ENCODE data around the gene DYNC2I2.
"Not testable (repeated sequence)": the region's sequence is repeated elsewhere in the genome, so short reads cannot be mapped to it uniquely, and the experiment has no call there.

Gene DYNC2I2

DNA sequence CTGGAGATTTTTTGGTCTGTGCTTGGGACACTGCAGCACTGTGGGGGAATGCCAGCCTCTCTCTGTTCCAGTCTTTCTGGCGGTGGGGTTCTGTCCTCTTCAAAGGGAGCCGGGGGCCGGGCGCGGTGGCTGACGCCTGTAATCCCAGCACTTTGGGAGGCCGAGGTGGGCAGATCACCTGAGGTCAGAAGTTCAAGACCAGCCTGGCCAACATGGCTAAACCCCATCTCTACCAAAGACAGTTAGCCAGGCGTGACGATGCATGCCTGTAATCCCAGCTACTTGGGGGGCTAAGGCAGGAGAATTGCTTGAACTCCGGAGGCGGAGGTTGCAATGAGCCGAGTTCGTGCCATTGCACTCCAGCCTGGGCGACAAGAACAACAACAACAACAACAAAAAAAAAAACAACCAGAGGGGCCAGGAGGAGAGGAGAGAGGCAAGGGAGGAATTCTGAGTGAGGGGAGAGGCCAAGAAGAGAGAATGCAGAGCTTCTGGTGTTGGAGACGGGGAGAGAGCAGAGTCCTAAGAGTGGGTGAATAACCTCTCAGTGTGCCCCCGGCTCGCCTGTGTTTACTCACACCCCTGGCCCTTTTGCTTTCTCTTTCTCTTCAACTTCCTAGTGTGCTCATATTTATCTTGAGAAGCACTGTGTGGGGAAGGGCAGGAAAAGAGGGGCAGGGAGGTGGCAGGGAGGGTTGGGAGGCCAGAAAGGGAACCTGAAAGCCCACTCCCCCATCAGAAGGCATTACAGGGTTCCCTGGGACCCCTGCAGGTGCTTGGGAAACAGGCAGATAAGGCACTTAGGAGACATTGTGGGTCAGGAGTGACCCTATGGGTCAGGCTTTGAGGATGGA lies 29.2 kb upstream of the DYNC2I2 start:
- DNase-seq = no peak

DNA sequence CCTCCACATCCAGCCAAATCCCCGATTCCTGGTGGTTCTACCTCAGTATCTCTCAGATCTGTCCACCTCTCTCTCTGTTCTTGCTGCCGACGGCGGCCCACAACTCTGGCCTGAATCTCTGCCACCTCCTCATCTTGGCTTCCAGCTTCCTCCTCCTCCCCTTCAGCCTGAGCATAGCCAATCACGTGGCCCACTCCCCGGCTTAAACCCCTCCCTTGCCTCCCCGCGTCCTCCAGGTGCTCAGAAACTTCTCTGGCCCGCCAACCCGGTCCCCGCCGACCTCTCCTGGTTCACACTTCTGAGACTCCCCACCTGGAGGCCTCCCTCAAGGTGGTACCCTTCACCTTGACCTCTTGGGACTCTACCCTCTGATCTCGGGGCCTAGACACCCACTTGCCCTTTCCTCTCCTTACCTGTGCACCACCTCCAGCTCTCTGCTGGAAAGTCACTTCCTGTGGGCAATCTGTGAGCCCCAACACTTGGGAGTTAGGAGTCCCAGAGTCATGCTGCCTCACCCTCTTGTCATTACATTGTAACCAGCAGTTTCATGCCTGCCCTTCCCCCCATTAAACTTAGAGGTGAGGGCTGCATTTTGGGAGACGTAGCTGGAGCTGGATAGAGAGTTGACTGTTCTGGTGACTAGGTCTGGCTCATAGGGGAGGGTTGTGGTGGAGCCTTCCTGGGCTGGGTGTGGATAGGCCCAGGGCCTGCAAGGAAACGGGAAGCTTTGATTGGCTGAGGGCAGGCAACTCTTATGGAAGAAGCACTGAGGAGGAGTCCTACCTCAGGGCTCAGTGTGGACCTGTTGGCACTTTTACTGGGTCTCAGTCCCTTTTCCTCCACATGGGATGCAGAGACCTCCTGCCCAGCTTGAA lies 27.9 kb upstream of the DYNC2I2 start:
- peak; percentile 57 for DNase-seq

DNA sequence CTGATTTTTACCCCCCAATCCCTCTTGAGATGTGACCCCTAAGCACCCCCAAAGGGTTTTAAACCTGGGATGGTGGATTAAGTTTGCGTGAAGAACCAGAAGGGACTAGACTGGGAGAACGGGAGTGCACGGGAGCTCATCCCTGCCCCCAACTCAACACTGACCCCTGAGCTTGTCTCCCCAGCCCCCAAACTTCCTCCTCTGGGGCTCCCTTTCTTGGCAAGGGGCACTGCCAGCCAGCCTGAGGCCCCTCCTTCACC lies 27.3 kb upstream of the DYNC2I2 start:
- DNase-seq = no peak

- DNase-seq = no peak
Observed at GRCh38 chr9:128683340-128684064, 26.9 kb upstream of the DYNC2I2 start.

DNA sequence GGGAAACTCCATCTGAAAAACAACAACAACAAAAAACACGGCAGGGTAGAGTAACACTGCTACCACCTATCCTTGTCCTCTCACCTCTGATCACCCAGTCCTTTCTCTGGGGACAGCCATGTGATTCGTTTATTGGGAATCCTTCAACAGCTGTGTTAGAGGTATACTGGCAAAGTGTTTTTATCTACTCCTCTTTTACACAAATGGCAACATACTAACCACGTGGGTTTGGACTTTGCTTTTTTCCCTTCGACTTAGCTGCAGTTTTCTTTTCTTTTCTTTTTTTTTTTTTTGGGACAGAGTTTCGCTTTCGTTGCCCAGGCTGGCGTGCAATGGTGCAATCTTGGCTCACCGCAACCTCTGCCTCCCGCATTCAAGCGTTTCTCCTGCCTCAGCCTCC lies 21.1 kb upstream of the DYNC2I2 start:
- no peak for DNase-seq

DNA sequence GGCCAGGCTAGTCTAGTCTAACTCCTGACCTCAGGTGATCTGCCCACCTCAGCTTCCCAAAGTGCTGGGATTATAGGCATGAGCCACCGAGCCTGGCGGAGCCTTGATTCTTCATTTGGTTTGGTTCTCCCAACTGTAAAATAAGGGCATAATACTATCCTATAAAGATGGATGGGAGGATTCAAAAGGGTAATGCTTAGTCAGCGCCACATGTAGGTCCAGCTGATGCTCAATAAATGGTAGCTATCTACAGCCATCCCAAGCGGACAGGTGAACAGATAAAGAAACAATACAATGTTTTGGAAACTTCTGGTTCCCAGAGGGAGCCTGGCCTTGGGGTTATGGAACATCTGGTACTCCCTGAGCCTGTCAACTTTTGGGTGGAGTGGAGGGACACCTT lies 18.7 kb upstream of the DYNC2I2 start:
- no peak for DNase-seq

GRCh38 chr9:128669786-128670185 lies 13.1 kb upstream of the DYNC2I2 start:
- no peak for DNase-seq

GRCh38 chr9:128666481-128666941 lies 9.9 kb upstream of the DYNC2I2 start:
- DNase-seq = not testable (repeated sequence)

DNA sequence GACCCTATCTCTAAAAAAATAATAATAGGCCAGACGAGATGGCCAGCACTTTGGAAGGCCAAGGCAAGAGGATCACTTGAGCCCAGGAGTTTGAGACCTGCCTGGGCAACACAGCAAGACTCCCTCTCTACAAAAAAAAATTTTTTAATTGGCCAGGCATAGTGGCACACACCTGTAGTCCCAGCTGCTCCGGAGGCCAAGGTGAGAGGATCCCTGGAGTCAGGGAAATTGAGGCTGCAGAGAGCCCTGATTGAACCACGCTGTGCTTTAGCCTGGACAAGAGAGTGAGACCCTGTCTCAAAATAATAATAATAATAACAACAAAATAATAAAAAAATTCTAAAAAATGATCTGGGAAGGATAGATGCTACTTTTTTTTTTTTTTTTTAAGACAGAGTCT lies 1.1 kb upstream of the DYNC2I2 start:
- DNase-seq = no peak

DNA sequence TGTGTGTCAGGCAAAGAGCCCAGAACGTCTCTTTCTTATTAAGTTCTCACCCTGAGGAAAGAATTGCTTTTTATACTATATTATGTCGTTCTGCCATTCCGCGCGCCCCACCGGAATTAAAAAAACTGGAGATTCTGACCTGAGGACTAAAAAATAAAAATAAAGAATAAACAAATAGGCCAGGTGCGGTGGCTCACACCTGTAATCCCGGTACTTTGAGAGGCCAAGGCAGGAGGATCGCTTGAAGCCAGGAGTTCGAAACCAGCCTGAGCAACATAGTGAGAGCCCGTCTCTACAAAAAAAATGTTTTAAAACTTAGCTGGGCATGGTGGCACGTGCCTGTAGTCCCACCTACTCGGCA lies 677 bp upstream of the DYNC2I2 start:
- DNase-seq = no peak

DNA sequence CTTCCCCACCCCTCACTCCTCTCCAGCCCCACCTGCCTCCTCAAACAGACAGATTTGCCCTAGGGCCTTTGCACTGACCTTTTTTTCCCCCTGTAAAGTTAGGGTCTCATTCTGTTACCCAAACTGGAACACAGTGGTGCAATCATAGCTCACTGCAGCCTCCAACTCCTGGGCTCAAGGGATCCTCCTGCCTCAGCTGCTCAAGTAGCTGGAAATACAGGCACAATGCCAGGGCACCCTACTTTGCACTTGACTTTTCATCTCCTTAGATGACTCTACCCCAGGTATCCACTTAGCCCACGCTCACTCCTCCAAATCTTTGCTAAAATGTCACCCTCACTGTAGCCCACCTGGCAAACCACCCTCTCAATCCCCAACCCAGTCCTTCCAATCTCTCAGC lies 2.2 kb downstream of the DYNC2I2 start:
- no peak for DNase-seq

DNA sequence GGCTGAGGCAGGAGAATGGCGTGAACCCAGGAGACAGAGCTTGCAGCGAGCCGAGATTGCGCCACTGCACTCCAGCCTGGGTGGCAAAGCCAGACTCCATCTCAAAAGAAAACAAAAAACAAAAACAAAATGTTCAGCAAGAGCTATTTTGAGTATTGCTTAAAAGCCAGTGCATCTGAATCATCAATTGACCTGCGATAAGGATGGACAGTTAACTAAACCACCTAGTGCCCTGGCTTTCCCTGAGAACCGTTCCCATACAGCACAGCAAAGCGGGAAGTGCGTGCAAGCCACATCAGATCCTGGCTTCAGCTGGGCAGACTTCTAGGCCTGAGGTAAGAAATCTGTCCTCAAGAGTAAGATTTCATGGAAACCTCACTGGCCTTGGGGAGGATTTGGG lies 2.7 kb downstream of the DYNC2I2 start:
- no peak for DNase-seq

- DNase-seq = no peak
Observed at GRCh38 chr9:128651798-128652197, 4.8 kb downstream of the DYNC2I2 start.

DNA sequence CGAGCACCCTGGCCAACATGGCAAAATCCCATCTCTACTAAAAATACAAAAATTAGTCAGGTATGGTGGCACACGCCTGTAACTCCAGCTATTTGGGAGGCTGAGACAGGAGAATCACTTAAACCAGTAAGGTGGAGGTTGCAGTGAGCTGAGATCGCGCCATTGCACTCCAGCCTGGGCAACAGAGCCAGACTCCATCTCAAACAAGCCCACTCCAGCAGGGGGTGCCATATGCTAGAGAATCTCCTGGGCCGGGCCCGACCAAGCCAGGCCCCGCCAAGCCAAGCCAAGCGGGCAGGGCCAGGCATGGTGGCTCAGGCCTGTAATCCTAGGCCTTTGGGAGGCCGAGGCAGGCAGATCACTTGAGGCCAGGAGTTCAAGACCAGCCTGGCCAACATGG lies 8.4 kb downstream of the DYNC2I2 start:
- peak; percentile 54 for DNase-seq

DNA sequence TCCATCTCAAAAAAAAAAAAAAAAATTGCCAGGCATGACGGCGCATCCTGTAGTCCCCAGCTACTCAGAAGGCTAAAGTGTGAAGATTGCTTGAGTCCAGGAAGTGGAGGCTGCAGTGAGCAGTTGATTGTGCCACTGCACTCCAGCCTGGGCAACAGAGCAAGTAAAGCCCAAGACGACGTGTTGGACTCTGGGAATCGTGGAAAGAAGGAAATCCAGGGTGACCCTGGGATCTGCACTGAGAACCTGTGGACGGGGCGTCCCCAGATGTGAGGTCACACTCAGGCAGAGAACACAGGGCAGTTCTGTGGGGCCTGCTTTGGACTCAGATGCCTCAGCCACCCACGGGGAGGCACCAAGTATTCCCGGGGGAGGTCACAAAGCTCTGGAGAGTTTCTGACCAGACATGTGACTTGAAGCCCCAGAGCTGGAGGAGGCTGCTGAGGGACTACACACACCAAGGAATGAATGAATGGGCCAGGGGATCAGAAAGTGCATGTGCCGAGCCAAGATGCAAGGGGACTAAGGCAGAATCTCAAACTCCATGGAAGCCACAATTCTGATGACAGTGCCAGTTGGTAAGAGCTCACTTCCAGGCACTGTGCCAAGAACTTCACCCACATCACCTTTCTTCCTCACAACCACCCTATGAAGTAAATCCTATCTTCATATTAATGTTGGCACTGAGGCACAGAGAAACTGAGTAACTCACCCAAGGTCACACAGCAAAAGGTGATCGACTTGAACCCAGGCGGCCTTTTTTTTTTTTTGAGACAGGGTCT lies 12.9 kb downstream of the DYNC2I2 start:
- no peak for DNase-seq

- DNase-seq = no peak
Observed at GRCh38 chr9:128642675-128643245, 13.9 kb downstream of the DYNC2I2 start.

DNA sequence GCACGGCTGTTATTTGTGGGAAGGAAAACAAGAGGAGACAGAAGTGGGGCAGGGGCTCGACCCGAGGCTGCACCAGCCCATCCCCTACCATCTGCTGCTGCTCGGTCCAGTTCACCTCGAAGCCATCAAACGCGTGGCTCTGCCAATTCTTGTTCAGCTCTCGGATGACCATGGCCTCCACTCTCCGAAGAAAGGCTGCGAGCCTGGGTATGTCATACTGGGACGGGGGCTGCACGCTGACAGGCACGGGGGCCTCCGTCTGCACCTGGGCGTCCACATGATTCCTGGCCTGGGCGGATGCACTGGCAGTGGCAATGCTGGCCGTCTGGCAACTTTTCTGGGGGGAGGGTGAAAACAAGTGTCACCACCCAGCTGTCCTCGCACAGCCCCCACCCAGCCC lies 16.0 kb downstream of the DYNC2I2 start:
- no peak for DNase-seq

GRCh38 chr9:128638580-128638979 lies 18.1 kb downstream of the DYNC2I2 start:
- no peak for DNase-seq

- DNase-seq = no peak
Observed at GRCh38 chr9:128637656-128638055, 19.0 kb downstream of the DYNC2I2 start.

DNA sequence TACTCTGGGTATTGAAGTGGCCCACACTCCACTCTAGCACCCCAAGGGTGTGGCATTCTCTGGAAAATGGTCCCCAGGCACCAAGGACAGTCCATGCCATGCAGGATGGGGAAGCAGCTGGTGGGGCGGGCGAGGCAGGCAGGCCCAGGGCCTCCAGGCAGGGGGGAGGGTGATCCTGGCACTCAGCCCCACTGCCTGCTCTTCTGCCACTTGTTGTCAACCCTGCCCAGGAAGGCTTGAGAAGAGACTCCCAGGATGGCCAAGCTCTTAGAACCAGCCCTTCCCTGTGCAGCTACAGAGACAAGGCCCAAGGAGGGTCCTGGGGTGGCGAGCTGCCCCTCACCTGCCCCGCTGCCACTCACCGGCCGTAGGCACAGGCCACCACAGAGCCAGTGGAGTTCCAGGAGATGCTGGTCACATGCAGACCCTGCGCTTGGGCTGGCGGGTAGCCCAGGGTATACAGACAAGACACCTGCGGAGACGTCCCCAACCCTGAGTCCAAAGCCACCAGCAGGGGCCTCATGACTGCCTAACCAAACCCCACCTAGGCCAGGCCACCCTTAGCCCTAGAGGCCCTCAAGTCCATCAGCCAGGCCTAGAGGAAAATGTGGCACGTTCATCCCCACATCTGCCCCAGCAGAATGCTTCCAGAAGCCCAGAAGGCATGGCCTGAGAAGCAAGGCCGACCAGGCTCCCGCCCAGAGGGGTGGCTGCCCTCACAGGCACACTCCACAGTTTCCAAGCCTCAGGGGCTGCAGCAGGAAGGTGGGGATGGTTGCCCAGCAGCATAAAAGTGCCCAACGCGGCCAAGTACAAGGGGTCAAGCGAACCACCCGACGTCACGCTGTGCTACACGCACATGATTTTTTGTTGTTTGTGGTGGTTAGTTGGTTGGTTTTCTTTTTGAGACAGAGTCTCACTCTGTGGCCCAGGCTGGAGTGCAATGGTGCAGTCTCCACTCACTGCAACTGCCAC lies 19.8 kb downstream of the DYNC2I2 start:
- DNase-seq = no peak

- no peak for DNase-seq
Observed at GRCh38 chr9:128636024-128636390, 20.6 kb downstream of the DYNC2I2 start.

All from activated CD4-positive, alpha-beta T cell treated with anti-CD3 and anti-CD28 coated beads for 1 hour (primary cell).